Measurements from ENCODE around the gene COX7C.

COX7C gene

DNA sequence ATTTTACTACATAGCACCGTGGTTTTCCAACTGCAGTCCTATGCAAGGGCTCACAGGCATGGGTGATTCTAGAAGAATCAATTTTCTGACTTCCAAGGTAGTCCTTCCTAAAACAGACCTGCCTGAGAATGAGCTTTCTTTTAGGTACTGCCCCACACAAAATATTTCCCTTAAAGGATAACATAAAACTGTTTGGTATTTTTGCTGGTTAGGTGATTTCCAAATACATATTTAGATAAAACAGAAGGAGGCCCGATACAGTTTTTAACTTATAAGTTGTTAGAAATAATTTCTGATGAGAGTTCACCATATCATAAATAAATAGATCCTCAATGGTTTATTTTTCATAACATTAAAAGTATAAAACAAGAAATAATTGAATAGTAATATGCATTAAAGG lies 46.4 kb downstream of the COX7C start:
- DNase-seq (ENCODE audit: low spot score): no peak
- in situ Hi-C loops (cut with MboI; ENCODE audit: low pct_unique_long_range_greater_than_20kb, low sequenced_read_pairs, unreplicated experiment): no loop called here
- TF ChIP-seq, protein P1, sequence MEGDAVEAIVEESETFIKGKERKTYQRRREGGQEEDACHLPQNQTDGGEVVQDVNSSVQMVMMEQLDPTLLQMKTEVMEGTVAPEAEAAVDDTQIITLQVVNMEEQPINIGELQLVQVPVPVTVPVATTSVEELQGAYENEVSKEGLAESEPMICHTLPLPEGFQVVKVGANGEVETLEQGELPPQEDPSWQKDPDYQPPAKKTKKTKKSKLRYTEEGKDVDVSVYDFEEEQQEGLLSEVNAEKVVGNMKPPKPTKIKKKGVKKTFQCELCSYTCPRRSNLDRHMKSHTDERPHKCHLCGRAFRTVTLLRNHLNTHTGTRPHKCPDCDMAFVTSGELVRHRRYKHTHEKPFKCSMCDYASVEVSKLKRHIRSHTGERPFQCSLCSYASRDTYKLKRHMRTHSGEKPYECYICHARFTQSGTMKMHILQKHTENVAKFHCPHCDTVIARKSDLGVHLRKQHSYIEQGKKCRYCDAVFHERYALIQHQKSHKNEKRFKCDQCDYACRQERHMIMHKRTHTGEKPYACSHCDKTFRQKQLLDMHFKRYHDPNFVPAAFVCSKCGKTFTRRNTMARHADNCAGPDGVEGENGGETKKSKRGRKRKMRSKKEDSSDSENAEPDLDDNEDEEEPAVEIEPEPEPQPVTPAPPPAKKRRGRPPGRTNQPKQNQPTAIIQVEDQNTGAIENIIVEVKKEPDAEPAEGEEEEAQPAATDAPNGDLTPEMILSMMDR (IDR thresholded peaks at IDR 0.05; ENCODE audit: extremely low read depth, insufficient read depth, missing control alignments): no peak

DNA sequence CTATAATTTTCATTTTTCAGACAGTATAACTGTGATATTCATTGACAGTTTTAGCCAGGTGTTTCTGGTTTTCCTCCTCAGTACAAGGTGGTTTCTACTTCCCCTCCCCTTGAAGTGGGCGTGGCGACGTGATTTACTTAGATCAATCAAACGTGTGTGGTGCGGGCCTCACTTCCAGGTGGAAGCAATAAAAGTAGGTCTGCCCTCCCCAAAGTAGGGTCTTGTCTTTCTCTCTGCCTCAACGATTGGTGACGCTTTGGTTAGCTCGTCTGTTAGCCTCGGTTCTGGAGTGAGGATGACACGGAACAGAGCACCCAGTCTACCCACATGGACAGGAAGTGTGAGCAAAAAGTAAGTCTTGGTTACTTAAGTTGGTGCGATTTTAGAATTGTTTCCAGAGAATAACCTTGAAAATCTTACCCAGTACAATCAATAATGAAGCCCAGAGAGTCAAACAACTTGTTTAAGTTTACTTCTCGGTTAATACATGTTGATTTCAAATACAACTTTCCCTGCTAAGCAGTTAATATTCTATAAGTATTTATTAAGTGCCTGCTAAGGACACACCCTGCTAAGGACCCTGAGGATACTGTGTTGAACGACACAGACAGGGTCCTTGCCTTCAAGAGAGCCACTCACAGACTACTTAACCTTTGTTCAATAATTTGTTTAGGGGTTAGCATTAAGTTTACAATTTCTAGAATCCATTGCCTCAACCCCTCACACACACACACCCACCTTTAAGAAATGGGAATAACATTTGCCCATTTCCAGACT lies 48.4 kb downstream of the COX7C start:
- in situ Hi-C loops (cut with MboI; ENCODE audit: low pct_unique_long_range_greater_than_20kb, low sequenced_read_pairs, unreplicated experiment): no loop called here
- TF ChIP-seq, protein P1 (IDR thresholded peaks at IDR 0.05; ENCODE audit: extremely low read depth, insufficient read depth, missing control alignments): no peak
- DNase-seq (ENCODE audit: low spot score): no peak

DNA sequence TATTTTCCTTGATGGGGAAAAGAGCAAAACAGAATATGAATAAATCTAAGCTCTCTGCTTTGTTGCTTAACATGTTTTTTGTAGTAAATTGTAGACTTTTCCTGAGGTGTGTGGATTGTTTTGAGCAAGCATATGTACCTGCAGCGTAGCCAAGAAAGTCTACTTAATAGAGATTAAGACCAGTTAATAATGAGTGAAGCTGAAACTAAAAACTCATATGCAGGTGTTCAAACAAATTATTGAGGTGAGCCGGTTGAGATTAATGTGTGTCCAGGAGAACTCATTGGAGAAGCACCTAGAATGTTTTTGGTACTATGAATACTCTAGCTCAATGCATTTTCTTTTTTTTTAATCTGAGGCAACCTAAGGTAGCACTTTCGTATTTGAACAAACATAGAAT lies 49.2 kb downstream of the COX7C start:
- TF ChIP-seq, protein P1 (IDR thresholded peaks at IDR 0.05; ENCODE audit: extremely low read depth, insufficient read depth, missing control alignments): no peak
- in situ Hi-C loops (cut with MboI; ENCODE audit: low pct_unique_long_range_greater_than_20kb, low sequenced_read_pairs, unreplicated experiment): no loop called here
- no peak for DNase-seq (ENCODE audit: low spot score)
